ENCODE measurements around the gene DUSP2. TPM values are rescaled to one million over a fixed set of nuclear protein-coding genes. Genes with fewer than 3 reads are reported as not detected.

Gene DUSP2
- total RNA-seq, 4 donors from 2014 or later = 14.0 to 21.1 (median 15.6) TPM

DNA sequence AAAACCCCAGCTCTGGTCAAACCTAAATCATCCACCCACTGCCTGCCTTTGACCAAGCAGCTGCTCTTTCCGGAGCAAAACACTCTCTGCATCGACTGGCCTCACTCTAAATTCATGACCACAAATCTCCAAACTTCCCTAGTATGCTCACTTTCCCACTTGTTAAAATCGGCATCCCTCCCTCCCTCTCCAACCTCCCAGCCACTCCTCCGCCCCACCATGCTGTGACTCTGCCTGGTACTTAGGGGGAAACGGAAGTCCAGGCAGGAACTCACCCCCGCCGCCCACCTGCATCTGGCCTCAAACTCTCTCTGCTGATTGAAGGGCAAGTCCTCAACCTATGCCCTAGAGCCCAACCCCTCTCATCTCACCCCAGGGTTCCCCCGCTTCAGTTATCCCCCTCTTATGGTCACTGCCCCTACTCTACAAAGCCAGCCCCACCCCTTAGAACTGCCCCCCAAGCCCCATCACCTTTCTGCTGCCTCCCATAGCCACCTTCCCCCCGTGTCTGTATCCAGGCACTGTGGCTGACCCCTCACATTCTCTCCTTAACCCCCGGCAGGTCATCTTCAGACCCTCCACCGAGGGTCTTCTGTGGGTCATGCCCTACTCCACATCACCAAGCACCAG, 25.0 kb downstream of the DUSP2 start:
- no peak overlapping the region for H3K4me3 ChIP-seq
- peaks cover 0 to 59% of the 10 kb centered on the region in 2 donors for H3K27me3 ChIP-seq
- H3K4me1 ChIP-seq = peaks cover 0 to 19% (median 5%) of the 10 kb centered on the region in 4 donors
- DNase-seq (ENCODE audit: low spot score in 2 of 2) = no peak
- no peak overlapping the region for H3K27ac ChIP-seq
- TF ChIP-seq, protein P1, sequence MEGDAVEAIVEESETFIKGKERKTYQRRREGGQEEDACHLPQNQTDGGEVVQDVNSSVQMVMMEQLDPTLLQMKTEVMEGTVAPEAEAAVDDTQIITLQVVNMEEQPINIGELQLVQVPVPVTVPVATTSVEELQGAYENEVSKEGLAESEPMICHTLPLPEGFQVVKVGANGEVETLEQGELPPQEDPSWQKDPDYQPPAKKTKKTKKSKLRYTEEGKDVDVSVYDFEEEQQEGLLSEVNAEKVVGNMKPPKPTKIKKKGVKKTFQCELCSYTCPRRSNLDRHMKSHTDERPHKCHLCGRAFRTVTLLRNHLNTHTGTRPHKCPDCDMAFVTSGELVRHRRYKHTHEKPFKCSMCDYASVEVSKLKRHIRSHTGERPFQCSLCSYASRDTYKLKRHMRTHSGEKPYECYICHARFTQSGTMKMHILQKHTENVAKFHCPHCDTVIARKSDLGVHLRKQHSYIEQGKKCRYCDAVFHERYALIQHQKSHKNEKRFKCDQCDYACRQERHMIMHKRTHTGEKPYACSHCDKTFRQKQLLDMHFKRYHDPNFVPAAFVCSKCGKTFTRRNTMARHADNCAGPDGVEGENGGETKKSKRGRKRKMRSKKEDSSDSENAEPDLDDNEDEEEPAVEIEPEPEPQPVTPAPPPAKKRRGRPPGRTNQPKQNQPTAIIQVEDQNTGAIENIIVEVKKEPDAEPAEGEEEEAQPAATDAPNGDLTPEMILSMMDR (IDR thresholded peaks at IDR 0.05) = no peak
- TF ChIP-seq POLR2A (IDR thresholded peaks at IDR 0.05) = no peak
- TF ChIP-seq EP300 (IDR thresholded peaks at IDR 0.05) = no peak
- 24 to 34% methylated on average over 11 of the region's 11 CpGs for WGBS, 2 donors
- no peaks in the 10 kb centered on the region for H3K9me3 ChIP-seq
- no peaks in the 10 kb centered on the region for H3K36me3 ChIP-seq

DNA sequence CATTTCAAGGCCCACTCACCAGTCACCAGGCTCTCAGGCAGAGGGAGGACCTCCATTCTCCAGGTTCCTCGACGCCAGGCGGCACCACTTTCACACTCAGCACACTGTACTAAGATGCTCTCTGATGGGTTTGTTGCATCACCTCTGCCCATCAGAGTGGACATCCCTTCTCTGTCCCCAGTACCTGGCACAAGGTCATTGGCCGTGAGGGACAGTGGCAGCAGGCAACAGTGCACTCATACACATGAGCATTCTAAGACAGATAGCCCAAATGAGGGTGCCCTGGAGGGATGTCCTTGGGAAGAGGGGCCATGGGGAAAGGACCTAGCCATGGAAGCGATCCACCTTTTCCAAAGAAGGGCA, 25.9 kb downstream of the DUSP2 start:
- 90% methylated on average over 5 of the region's 5 CpGs for WGBS, 2 donors
- no peak overlapping the region for H3K27ac ChIP-seq
- H3K9me3 ChIP-seq = no peaks in the 10 kb centered on the region
- TF ChIP-seq, protein P1 (IDR thresholded peaks at IDR 0.05) = no peak
- TF ChIP-seq EP300 (IDR thresholded peaks at IDR 0.05) = no peak
- no peak for TF ChIP-seq POLR2A (IDR thresholded peaks at IDR 0.05)
- peaks cover 0 to 19% (median 5%) of the 10 kb centered on the region in 4 donors for H3K4me1 ChIP-seq
- no peak for DNase-seq (ENCODE audit: low spot score in 2 of 2)
- peaks cover 0 to 66% of the 10 kb centered on the region in 2 donors for H3K27me3 ChIP-seq
- no peaks in the 10 kb centered on the region for H3K36me3 ChIP-seq
- H3K4me3 ChIP-seq = no peak overlapping the region

DNA sequence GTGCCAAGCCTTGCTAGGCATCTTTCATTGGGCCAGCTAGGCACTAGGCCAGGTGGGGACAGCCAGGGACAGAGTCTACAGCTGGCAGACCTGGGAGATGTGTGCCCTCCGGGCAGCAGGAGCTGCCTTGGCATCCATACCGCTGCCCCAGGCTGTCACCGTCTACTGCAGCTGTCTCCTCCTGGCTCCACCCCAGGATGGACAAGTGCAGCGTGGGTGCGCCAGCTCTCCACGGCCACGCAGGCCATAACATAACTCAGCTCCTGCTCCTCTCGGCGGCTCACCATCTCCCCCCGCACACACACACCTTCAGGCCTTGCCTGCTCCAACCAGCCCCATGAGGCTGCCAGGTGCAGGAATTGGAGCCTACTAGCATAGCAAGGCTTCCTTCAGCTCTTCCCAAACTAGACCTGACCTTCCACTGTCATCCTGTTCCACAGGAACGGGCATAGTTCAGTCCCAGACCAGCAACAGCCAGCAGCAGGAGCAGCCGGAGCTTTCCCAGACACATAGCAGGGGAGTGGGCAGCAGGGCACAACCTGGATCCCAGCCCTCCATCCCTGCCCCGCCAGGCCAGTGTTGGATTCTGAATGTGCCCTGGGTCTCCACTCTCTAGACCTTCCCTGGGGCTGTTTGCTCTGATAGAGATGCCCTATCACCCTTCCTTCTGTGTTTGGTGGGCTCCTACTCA, 26.4 kb downstream of the DUSP2 start:
- Histone ChIP-seq H3K9me3 (no peaks in the 10 kb centered on the region), H3K27ac (no peak overlapping the region), H3K4me3 (no peak overlapping the region), H3K27me3 (peaks cover 0 to 66% of the 10 kb centered on the region in 2 donors), H3K4me1 (peaks cover 0 to 19% (median 5%) of the 10 kb centered on the region in 4 donors), H3K36me3 (no peaks in the 10 kb centered on the region)
- DNase-seq (ENCODE audit: low spot score in 2 of 2) = no peak
- no peak for TF ChIP-seq EP300 (IDR thresholded peaks at IDR 0.05)
- TF ChIP-seq POLR2A (IDR thresholded peaks at IDR 0.05) = no peak
- TF ChIP-seq, protein P1 (IDR thresholded peaks at IDR 0.05) = no peak
- 90 to 96% methylated on average over 12 of the region's 13 CpGs for WGBS, 2 donors

DNA sequence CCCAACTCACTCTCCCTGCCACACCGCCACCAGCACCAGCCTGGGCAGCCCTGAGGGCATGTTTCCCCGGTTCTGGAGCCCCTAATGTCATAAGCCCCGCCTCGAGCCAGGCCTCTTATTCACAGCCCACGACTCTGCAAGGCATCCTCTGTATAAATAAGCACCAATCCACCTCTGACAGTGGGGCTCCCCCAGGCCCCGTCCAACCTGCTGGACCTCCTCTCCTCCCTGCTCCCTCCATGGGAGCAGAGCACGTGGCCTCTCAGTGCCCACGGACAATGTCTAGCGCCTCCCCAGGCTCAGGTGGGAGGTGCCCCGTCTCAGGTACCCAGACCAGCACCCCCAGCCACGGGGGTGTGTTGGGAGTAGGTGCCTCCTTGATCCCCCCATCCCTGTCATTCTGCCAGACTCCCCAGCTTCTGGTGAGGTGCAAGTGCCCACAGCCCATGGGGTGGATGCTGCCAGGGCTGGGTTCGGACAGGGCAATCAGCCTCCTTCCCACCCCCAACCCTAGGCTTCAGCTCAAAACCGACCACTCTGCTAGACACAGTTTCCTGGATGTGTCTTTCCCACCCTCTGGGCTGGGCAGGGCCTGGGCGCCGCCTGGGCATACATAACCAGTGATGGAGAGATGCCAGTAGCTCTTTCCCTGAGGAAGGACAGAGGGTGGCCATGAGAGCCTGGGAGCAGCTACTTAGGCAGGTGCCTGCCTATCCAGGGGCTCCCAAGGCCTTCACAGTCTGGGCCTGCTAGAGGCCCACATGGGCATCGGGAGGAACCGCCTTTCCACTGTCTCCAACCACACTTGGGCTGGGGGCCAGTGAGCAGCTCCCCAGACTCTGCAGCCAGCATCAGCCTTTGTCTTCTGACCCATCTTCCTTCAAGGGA, 27.3 kb downstream of the DUSP2 start:
- DNase-seq (ENCODE audit: low spot score in 2 of 2) = no peak
- Histone ChIP-seq H3K4me1 (peaks cover 0 to 19% (median 5%) of the 10 kb centered on the region in 4 donors), H3K27ac (no peak overlapping the region), H3K4me3 (no peak overlapping the region), H3K36me3 (no peaks in the 10 kb centered on the region), H3K9me3 (no peaks in the 10 kb centered on the region), H3K27me3 (peaks cover 0 to 66% of the 10 kb centered on the region in 2 donors)
- TF ChIP-seq, protein P1 (IDR thresholded peaks at IDR 0.05) = no peak
- TF ChIP-seq POLR2A (IDR thresholded peaks at IDR 0.05) (no peak), EP300 (IDR thresholded peaks at IDR 0.05) (no peak)
- WGBS, 2 donors = 51 to 53% methylated on average over 17 of the region's 17 CpGs
